K562 (cell line): ENCODE measurements around the gene SH3BGR. TPM values are rescaled to one million over a fixed set of nuclear protein-coding genes. Genes with fewer than 3 reads are reported as not detected.

Experiments
- ATAC-seq: fragments of 200-7000 bp; cut with Tn5 transposase; 3 replicates; pipeline ENCODE4 v1.9.1; 2020; ENCODE audit warnings: moderate library complexity
- BruUV-seq: library from RNA; stranded (reverse); fragments of 400-500 nt; replicated peaks from 2 replicates; lab custom pipeline; 2021; lab: Mats Ljungman, UMichigan
- CTCF ChIA-PET: fragments of 300-600 bp; formaldehyde crosslinking; extraction: SDS; loops from one replicate; lab custom pipeline; 2021; ENCODE audit warnings: low intra/inter-chr PET ratio; lab: Yijun Ruan, JAX
- POLR2A ChIA-PET: fragments of 300-600, 350-650 bp; sonication (Branson Sonifier 250); formaldehyde crosslinking; extraction: SDS; loops from one replicate; lab custom pipeline; 2021; ENCODE audit warnings: antibody characterized with exemption, inconsistent platforms; lab: Yijun Ruan, JAX
- DNase-seq, 4 experiments: peaks; one replicate each; pipeline versions ENCODE4 v3.0.0 to v3.0.0-alpha.2; 2011 to 2018; ENCODE audit warnings: low spot score in 3 of 4, mixed read lengths in 3 of 4; ENCODE audit errors: extremely low read depth in 1 of 4
- FAIRE-seq: peaks from 2 replicates; lab custom pipeline; 2011; peaks lifted over from hg19 to GRCh38; lab: Jason Lieb, UNC
- H2AFZ ChIP-seq: 2 replicates; pipeline ENCODE4 v1.6.0; 2011; ENCODE audit warnings: low read depth, low read length, control low read depth, inconsistent platforms
- H3K27ac ChIP-seq: fragments of 200-600 bp; 3 replicates; pipeline ENCODE4 v1.8.0; 2011; ENCODE audit warnings: low read depth, mild to moderate bottlenecking, control low read depth, inconsistent platforms, low read length, moderate library complexity, mixed read lengths; ENCODE audit errors: extremely low read depth
- H3K27me3 ChIP-seq, 2 experiments: fragments of 300-600 bp in 1 of 2; 2 replicates in 1 of 2; 3 replicates in 1 of 2; pipeline versions ENCODE4 v1.6.0 to v1.8.0; 2011; ENCODE audit warnings: inconsistent platforms in 2 of 2, low read length in 2 of 2, mild to moderate bottlenecking in 1 of 2, mixed read lengths in 1 of 2, moderate library complexity in 1 of 2; ENCODE audit not compliant: control insufficient read depth in 2 of 2, insufficient read depth in 2 of 2
- H3K36me3 ChIP-seq: fragments of 300-600 bp; 3 replicates; pipeline ENCODE4 v1.8.0; 2011; ENCODE audit warnings: mild to moderate bottlenecking, low read length, inconsistent platforms; ENCODE audit not compliant: control insufficient read depth, insufficient read depth
- H3K4me1 ChIP-seq, 2 experiments: fragments of 200-600 bp in 1 of 2; replicated peaks in 1 of 2; 2 replicates in 1 of 2; 3 replicates in 1 of 2; pipeline versions ENCODE4 v1.5.1 to v1.8.0; 2011; ENCODE audit warnings: inconsistent platforms in 2 of 2, low read length in 2 of 2, mild to moderate bottlenecking in 1 of 2, mixed read lengths in 1 of 2, moderate library complexity in 1 of 2; ENCODE audit not compliant: control insufficient read depth in 2 of 2, insufficient read depth in 2 of 2
- H3K4me2 ChIP-seq: 2 replicates; pipeline ENCODE4 v1.6.1; 2011; ENCODE audit warnings: low read length, control low read depth, inconsistent platforms, mixed read lengths; ENCODE audit not compliant: insufficient read depth
- H3K4me3 ChIP-seq: fragments of 200-600 bp; sonication (generic), shearing (Covaris generic); 2 replicates; pipeline ENCODE4 v1.5.1; 2016; ENCODE audit warnings: control low read depth, inconsistent platforms
- H3K79me2 ChIP-seq: fragments of 200-600 bp; 3 replicates; pipeline ENCODE4 v1.8.0; 2011; ENCODE audit warnings: low read length, inconsistent platforms; ENCODE audit not compliant: control insufficient read depth, insufficient read depth
- H3K9ac ChIP-seq, 2 experiments: 2 replicates each; pipeline versions ENCODE4 v1.6.0 to v1.6.1; 2011; ENCODE audit warnings: low read depth in 2 of 2, low read length in 2 of 2, control low read depth in 1 of 2, inconsistent platforms in 1 of 2, mild to moderate bottlenecking in 1 of 2, mixed read lengths in 1 of 2; ENCODE audit not compliant: insufficient read depth in 1 of 2
- H3K9me1 ChIP-seq: one replicate; pipeline ENCODE4 v1.6.0; 2011; ENCODE audit warnings: inconsistent platforms, mild to moderate bottlenecking, low read length, moderate library complexity; ENCODE audit not compliant: control insufficient read depth, insufficient read depth
- H3K9me3 ChIP-seq: replicated peaks from 2 replicates; pipeline ENCODE4 v1.5.1; 2011; ENCODE audit warnings: low read depth, low read length, inconsistent platforms; ENCODE audit not compliant: control insufficient read depth, insufficient read depth
- H4K20me1 ChIP-seq: replicated peaks from 2 replicates; pipeline ENCODE4 v1.6.1; 2011; ENCODE audit warnings: low read length, inconsistent platforms, mixed read lengths; ENCODE audit not compliant: control insufficient read depth, insufficient read depth
- FOS ChIP-seq: IDR thresholded peaks from 3 replicates; pipeline ENCODE4 v1.6.1; 2011; ENCODE audit not compliant: insufficient read length; ENCODE audit errors: extremely low read depth
- RBM25 ChIP-seq: fragments of 200-400 bp; formaldehyde crosslinking; IDR thresholded peaks from 2 replicates; pipeline ENCODE4 v1.6.1; 2018; ENCODE audit warnings: low read length, low read depth, moderate library complexity; ENCODE audit not compliant: severe bottlenecking
- SPI1 ChIP-seq: IDR thresholded peaks from 2 replicates; pipeline ENCODE4 v1.6.1; 2011; ENCODE audit warnings: low read depth, low read length, control low read depth, borderline replicate concordance
- SREBF1 ChIP-seq: fragments of 150-350 bp; IDR thresholded peaks from 2 replicates; pipeline ENCODE4 v1.6.1; 2014; ENCODE audit warnings: antibody characterized with exemption, low read depth, low read length, borderline replicate concordance
- STAT5A ChIP-seq: IDR thresholded peaks from 2 replicates; pipeline ENCODE4 v1.6.1; 2012; ENCODE audit warnings: low read length, inconsistent platforms, borderline replicate concordance
- TAF9B ChIP-seq: fragments of 450-650 bp; IDR thresholded peaks from 2 replicates; pipeline ENCODE4 v1.6.1; 2018; ENCODE audit warnings: mild to moderate bottlenecking; ENCODE audit not compliant: partially characterized antibody
- TCFL5 ChIP-seq: fragments of 250-450 bp; sonication (Bioruptor Pico); conservative IDR thresholded peaks from 2 replicates; pipeline ENCODE4 v1.6.1; 2021; ENCODE audit warnings: mild to moderate bottlenecking, moderate library complexity, matching md5 sums
- ZNF384 ChIP-seq: IDR thresholded peaks from 2 replicates; pipeline ENCODE4 v1.6.1; 2012; ENCODE audit warnings: low read depth, low read length, improper control_type of control experiment
- ZNF75A ChIP-seq: fragments of 450-650 bp; formaldehyde crosslinking; IDR thresholded peaks from 2 replicates; pipeline ENCODE4 v1.4.0; 2020; ENCODE audit warnings: mild to moderate bottlenecking
- ZNF76 ChIP-seq: fragments of 250-450 bp; sonication (Bioruptor Pico); IDR thresholded peaks from 2 replicates; pipeline ENCODE4 v1.4.0; 2020; ENCODE audit warnings: mild to moderate bottlenecking, moderate library complexity, borderline replicate concordance
- WGBS: fragments of 100-300 bp; shearing (Covaris generic); methylation state at CpG from one replicate; pipeline ENCODE4 v1.1.6; 2016; ENCODE audit warnings: low coverage, mixed read lengths; ENCODE audit not compliant: insufficient coverage; ENCODE audit errors: missing lambda C conversion rate; 5-methylcytosine and 5-hydroxymethylcytosine counted together
- in situ Hi-C: fragments of 300-500 bp; cut with MboI; formaldehyde crosslinking; loops from 4 replicates; pipeline ENCODE4 v1.15.0; 2018; ENCODE audit warnings: inconsistent platforms, mixed read lengths
- intact Hi-C: fragments of 100-400 bp; cut with micrococcal nuclease; formaldehyde crosslinking; loops from 2 replicates; pipeline ENCODE4 v1.14.2; 2022
- polyA plus RNA-seq, 8 experiments: library from polyadenylated mRNA; depleted of rRNA in 4 of 8; stranded (reverse) in 5 of 8; unstranded in 3 of 8; fragments of >200 nt; fragmentation: Nextera tagmentation in 2 of 8; fragmentation: Illumina TruSeq in 1 of 8; extraction: Ambion mirVana in 2 of 8; extraction: Trizol in 1 of 8; gene quantifications; 2 replicates each; pipeline versions ENCODE4 v1.2.1 to v1.2.3, GENCODE V29; 2011 to 2014; ENCODE audit warnings: inconsistent platforms in 1 of 8, missing spikeins in 1 of 8
- total RNA-seq, 7 experiments: library from RNA; depleted of rRNA in 6 of 7; stranded (reverse); fragments of >200 nt in 6 of 7; fragmentation: Illumina TruSeq in 2 of 7; extraction: Trizol in 2 of 7; gene quantifications; 2 replicates each; pipeline versions ENCODE4 v1.2.1 to v1.2.3, GENCODE V29; 2011 to 2021; ENCODE audit warnings: low replicate concordance in 1 of 7
- TF ChIP-seq, protein P1 (sequence below), 2 experiments: fragments of 450-650 bp; IDR thresholded peaks; 2 replicates each; pipeline ENCODE4 v1.6.1; 2016
- TF ChIP-seq, protein P2 (sequence below): sonication (generic); formaldehyde crosslinking; IDR thresholded peaks from 2 replicates; pipeline ENCODE4 v1.8.1; 2023; ENCODE audit warnings: mild to moderate bottlenecking, missing genetic modification reagents

The SH3BGR gene
- total and polyA plus RNA-seq, 9 of the 15 experiments (the other 6 are each of a cell fraction or from before 2014, with no cell fraction given): 6.6 to 42.9 (median 25.6) TPM

GRCh38 chr21:39445321-39446269 lies 6.2 kb upstream of the SH3BGR start, which contains the start of gene LCA5L (continued):
- peak; percentile 78; the same call in 1 of the 2 replicates for TF ChIP-seq SPI1
- TF ChIP-seq TCFL5 (CRISPR knock-in tag): no peak
- TF ChIP-seq RBM25: no peak
- TF ChIP-seq SREBF1: no peak
- TF ChIP-seq ZNF75A (CRISPR knock-in tag): peak; percentile 65; the same call in 1 of the 2 replicates
- TF ChIP-seq TAF9B: peak; percentile 67
- TF ChIP-seq, all 486 proteins: peak for 196

- DNase-seq (no peak), FAIRE-seq (no peak), ATAC-seq (no peak)
- no TSS peak for BruUV-seq
- Histone ChIP-seq H3K79me2 (peaks cover 8% of the 10 kb centered on the region; the same call in 1 of the 3 replicates), H3K36me3 (no peaks in the 10 kb centered on the region), H3K27ac (no peak overlapping the region), H3K4me3 (no peak overlapping the region), H3K9me1 (no peaks in the 10 kb centered on the region), H2AFZ (no peak overlapping the region), H4K20me1 (no peaks in the 10 kb centered on the region), H3K4me1 (peaks cover 26 to 29% of the 10 kb centered on the region in 2 experiments), H3K4me2 (peak overlapping the region; percentile 34), H3K9ac (no peak overlapping the region)
- POLR2A ChIA-PET: interaction anchor here (0.9 kb wide), 1 partner anchor 8 kb away, joined by 3 read pairs; no protein-coding TSS in a partner anchor
- WGBS: 82% methylated on average over 6 of the region's 7 CpGs
- in situ Hi-C loops: no loop called here
- CTCF ChIA-PET: no interaction called here
- intact Hi-C loops: loop anchor here (5.0 kb wide), 1 partner anchor 270 kb away; no protein-coding TSS in a partner anchor
- no peak for TF ChIP-seq FOS
- TF ChIP-seq ZNF384: peak; percentile 54
- TF ChIP-seq STAT5A: no peak
- TF ChIP-seq, protein P1, sequence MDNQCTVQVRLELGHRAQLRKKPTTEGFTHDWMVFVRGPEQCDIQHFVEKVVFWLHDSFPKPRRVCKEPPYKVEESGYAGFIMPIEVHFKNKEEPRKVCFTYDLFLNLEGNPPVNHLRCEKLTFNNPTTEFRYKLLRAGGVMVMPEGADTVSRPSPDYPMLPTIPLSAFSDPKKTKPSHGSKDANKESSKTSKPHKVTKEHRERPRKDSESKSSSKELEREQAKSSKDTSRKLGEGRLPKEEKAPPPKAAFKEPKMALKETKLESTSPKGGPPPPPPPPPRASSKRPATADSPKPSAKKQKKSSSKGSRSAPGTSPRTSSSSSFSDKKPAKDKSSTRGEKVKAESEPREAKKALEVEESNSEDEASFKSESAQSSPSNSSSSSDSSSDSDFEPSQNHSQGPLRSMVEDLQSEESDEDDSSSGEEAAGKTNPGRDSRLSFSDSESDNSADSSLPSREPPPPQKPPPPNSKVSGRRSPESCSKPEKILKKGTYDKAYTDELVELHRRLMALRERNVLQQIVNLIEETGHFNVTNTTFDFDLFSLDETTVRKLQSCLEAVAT (IDR thresholded peaks at IDR 0.05): 0 out of 4 replicates have a peak, but pooled peaks of 1 of the 2 experiments have one; percentile 49
- TF ChIP-seq ZNF76: no peak
- TF ChIP-seq, protein P2, sequence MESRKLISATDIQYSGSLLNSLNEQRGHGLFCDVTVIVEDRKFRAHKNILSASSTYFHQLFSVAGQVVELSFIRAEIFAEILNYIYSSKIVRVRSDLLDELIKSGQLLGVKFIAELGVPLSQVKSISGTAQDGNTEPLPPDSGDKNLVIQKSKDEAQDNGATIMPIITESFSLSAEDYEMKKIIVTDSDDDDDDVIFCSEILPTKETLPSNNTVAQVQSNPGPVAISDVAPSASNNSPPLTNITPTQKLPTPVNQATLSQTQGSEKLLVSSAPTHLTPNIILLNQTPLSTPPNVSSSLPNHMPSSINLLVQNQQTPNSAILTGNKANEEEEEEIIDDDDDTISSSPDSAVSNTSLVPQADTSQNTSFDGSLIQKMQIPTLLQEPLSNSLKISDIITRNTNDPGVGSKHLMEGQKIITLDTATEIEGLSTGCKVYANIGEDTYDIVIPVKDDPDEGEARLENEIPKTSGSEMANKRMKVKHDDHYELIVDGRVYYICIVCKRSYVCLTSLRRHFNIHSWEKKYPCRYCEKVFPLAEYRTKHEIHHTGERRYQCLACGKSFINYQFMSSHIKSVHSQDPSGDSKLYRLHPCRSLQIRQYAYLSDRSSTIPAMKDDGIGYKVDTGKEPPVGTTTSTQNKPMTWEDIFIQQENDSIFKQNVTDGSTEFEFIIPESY (CRISPR knock-in tag): peak; percentile 63; the same call in 1 of the 2 replicates
- TF ChIP-seq, all 486 proteins: peak for 3
- H3K9me3 ChIP-seq: no peaks in the 10 kb centered on the region
- H3K27me3 ChIP-seq: no peaks in the 10 kb centered on the region
Observed at GRCh38 chr21:39447264-39447663, 4.5 kb upstream of the SH3BGR start.
